Transverse colon (tissue), 4 donors: ENCODE data around the gene AFAP1L2. TPM values are rescaled to one million over a fixed set of nuclear protein-coding genes. Genes with fewer than 3 reads are reported as not detected.

Experiments used
- DNase-seq: peaks from one replicate; pipeline ENCODE4 v3.0.0-alpha.2; 2019
- H3K27ac ChIP-seq, 4 donors: fragments of 200-600 bp; sonication (generic); 2 replicates each; pipeline ENCODE4 v1.5.1; 2016 to 2018; ENCODE audit warnings: inconsistent platforms in 4 of 4
- H3K27me3 ChIP-seq: fragments of 200-600 bp; sonication (generic); 2 replicates; pipeline ENCODE4 v1.5.1; 2017; ENCODE audit warnings: inconsistent platforms
- H3K36me3 ChIP-seq, 4 donors: fragments of 200-600 bp; sonication (generic); 2 replicates each; pipeline ENCODE4 v1.5.1; 2017 to 2019; ENCODE audit warnings: inconsistent platforms in 4 of 4
- H3K4me1 ChIP-seq, 4 donors: fragments of 200-600 bp; sonication (generic); 2 replicates each; pipeline ENCODE4 v1.5.1; 2017 to 2020; ENCODE audit warnings: inconsistent platforms in 4 of 4
- H3K4me3 ChIP-seq, 4 donors: fragments of 200-600 bp; sonication (generic); 1 replicate in 1 of 4; 2 replicates in 3 of 4; pipeline versions ENCODE4 v1.5.1 to v1.6.1; 2017 to 2019; ENCODE audit warnings: inconsistent platforms in 4 of 4
- H3K9me3 ChIP-seq, 2 donors: fragments of 200-600 bp; sonication (generic); 2 replicates each; pipeline ENCODE4 v1.5.1; 2017 to 2019; ENCODE audit warnings: inconsistent platforms in 2 of 2
- CTCF ChIP-seq, 5 experiments: fragments of 200-600 bp in 3 of 5; fragments of 450-650 bp in 2 of 5; sonication (generic) in 3 of 5; IDR thresholded peaks; 1 replicate in 2 of 5; 2 replicates in 3 of 5; pipeline ENCODE4 v1.5.1; 2016 to 2017; ENCODE audit warnings: antibody characterized with exemption in 5 of 5, inconsistent platforms in 3 of 5, mild to moderate bottlenecking in 2 of 5, moderate library complexity in 1 of 5
- EP300 ChIP-seq: sonication (generic); formaldehyde crosslinking; IDR thresholded peaks from one replicate; pipeline ENCODE4 v1.6.1; 2017; ENCODE audit warnings: antibody characterized with exemption, low read depth
- POLR2A ChIP-seq: fragments of 450-650 bp; IDR thresholded peaks from one replicate; pipeline ENCODE4 v1.6.1; 2016; ENCODE audit warnings: antibody characterized with exemption, mild to moderate bottlenecking, moderate library complexity
- POLR2AphosphoS5 ChIP-seq, 3 donors: sonication (generic); formaldehyde crosslinking; IDR thresholded peaks; one replicate each; pipeline ENCODE4 v1.6.1; 2016; ENCODE audit warnings: antibody characterized with exemption in 3 of 3
- WGBS, 2 donors: methylation state at CpG; one replicate each; pipeline ENCODE4 v1.1.5; 2018; ENCODE audit warnings: low coverage in 1 of 2; 5-methylcytosine and 5-hydroxymethylcytosine counted together
- in situ Hi-C, 4 donors: fragments of 200-750 bp; cut with MboI; loops; one replicate each; pipeline versions ENCODE4 v1.15.0 to v1.15.1; 2017; ENCODE audit warnings: low sequenced_read_pairs in 3 of 4, low pct_ligation_motif_present in 1 of 4, low pct_unique_long_range_greater_than_20kb in 1 of 4
- intact Hi-C: fragments of 100-400 bp; cut with DNase I; formaldehyde crosslinking; loops from one replicate; pipeline ENCODE4 v1.15.1; 2023; ENCODE audit warnings: low total_unique reads
- total RNA-seq, 4 donors: library from RNA; depleted of rRNA; stranded (reverse); fragments of >200 nt; gene quantifications; one replicate each; pipeline ENCODE4 v1.1.0, GENCODE V29; 2016

Gene AFAP1L2
- total RNA-seq, 4 donors from 2014 or later, result 12.2 to 42.6 (median 13.2) TPM

GRCh38 chr10:114290038-114290437, 114.3 kb downstream of the AFAP1L2 start:
- Histone ChIP-seq H3K27ac (no peak overlapping the region), H3K27me3 (no peaks in the 10 kb centered on the region), H3K36me3 (peaks cover 0 to 1% (median under 1%) of the 10 kb centered on the region in 4 donors), H3K9me3 (peaks cover 2% of the 10 kb centered on the region in 2 donors), H3K4me3 (no peak overlapping the region), H3K4me1 (no peaks in the 10 kb centered on the region)
- intact Hi-C loops, result no loop called here
- 97 to 100% methylated on average over 1 to 10 of the region's 10 CpGs for WGBS, 2 donors
- DNase-seq, result no peak
- in situ Hi-C loops, result no loop called here
- TF ChIP-seq POLR2A (no peak), EP300 (no peak), POLR2AphosphoS5 (IDR thresholded peaks at IDR 0.05) (no peak), CTCF (IDR thresholded peaks at IDR 0.05) (no peak)

GRCh38 chr10:114289096-114289436, 115.2 kb downstream of the AFAP1L2 start:
- no peak for DNase-seq
- Histone ChIP-seq H3K27ac (no peak overlapping the region), H3K4me1 (no peaks in the 10 kb centered on the region), H3K27me3 (no peaks in the 10 kb centered on the region), H3K36me3 (no peaks in the 10 kb centered on the region), H3K4me3 (no peak overlapping the region), H3K9me3 (no peaks in the 10 kb centered on the region)
- in situ Hi-C loops, result no loop called here
- WGBS, 2 donors, result 92% methylated on average over 16 of the region's 16 CpGs; no CpG with 5 or more reads in 1 of the 2 donors
- TF ChIP-seq POLR2AphosphoS5 (IDR thresholded peaks at IDR 0.05) (no peak), EP300 (no peak), POLR2A (no peak), CTCF (IDR thresholded peaks at IDR 0.05) (no peak)
- intact Hi-C loops, result no loop called here

DNA sequence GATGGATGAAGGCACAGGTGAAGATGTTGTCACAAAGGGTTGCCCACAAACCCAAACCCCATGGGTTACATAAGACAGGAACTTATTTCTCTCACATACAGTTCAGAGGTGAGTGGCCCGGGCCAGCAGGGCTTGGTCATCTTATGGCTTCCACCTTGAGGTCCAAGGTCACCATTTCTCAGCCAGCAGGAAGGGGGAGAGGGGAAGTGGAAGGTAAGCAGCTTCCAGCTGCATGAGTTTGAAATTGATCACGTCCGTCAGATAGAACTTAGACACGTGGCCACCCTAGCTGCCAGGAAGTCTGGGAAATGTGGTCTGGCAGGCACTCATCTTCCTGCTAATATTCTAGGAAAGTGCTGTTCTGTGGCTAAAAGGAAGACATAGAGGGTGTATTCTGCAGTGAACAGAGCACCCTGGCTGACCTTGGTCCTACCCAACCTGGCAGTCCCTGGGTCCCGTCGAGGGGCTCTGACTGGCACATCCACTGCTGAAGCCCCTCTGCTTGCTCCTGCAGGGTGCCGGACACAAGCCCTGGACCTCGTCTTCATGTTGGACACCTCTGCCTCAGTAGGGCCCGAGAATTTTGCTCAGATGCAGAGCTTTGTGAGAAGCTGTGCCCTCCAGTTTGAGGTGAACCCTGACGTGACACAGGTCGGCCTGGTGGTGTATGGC, 115.7 kb downstream of the AFAP1L2 start:
- in situ Hi-C loops, result no loop called here
- DNase-seq, result no peak

DNA sequence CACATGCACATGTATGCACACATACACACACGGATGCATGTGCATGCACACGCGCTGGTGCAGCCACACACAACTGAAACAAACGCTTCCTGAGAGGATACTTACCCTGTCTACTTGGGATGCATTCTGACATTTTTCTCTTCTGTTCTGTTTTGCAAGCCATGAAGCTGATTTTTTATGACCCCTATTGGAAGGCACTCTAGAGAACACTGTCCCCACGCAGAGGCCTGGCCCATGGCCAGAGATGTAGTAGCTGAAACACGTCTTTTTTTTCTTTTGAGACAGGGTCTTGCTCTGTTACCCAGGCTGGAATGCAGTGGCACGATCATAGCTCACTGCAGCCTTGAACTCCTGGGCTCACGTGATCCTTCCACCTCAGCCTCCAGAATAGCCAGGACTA, 117.4 kb downstream of the AFAP1L2 start:
- 30 to 63% methylated on average over 2 to 8 of the region's 8 CpGs for WGBS, 2 donors
- intact Hi-C loops (no loop called here), in situ Hi-C loops (no loop called here)
- H3K9me3 ChIP-seq, result no peaks in the 10 kb centered on the region
- H3K27ac ChIP-seq, result no peak overlapping the region
- no peak for TF ChIP-seq CTCF (IDR thresholded peaks at IDR 0.05)
- no peak for TF ChIP-seq POLR2A
- no peak for TF ChIP-seq POLR2AphosphoS5 (IDR thresholded peaks at IDR 0.05)
- no peak for TF ChIP-seq EP300
- H3K36me3 ChIP-seq, result no peaks in the 10 kb centered on the region
- H3K4me1 ChIP-seq, result no peaks in the 10 kb centered on the region
- DNase-seq, result no peak
- H3K27me3 ChIP-seq, result no peaks in the 10 kb centered on the region
- H3K4me3 ChIP-seq, result no peak overlapping the region

More for the DNA sequence above, 115.7 kb downstream of the AFAP1L2 start:
- no peak overlapping the region for H3K4me3 ChIP-seq
- TF ChIP-seq CTCF (IDR thresholded peaks at IDR 0.05) (no peak), EP300 (no peak), POLR2AphosphoS5 (IDR thresholded peaks at IDR 0.05) (no peak), POLR2A (no peak)
- H3K4me1 ChIP-seq, result no peaks in the 10 kb centered on the region
- WGBS, 2 donors, result 83% methylated on average over 11 of the region's 11 CpGs; no CpG with 5 or more reads in 1 of the 2 donors
- no peaks in the 10 kb centered on the region for H3K36me3 ChIP-seq
- H3K9me3 ChIP-seq, result no peaks in the 10 kb centered on the region
- intact Hi-C loops, result no loop called here
- H3K27ac ChIP-seq, result no peak overlapping the region
- no peaks in the 10 kb centered on the region for H3K27me3 ChIP-seq
